Fibroblast of pulmonary artery (primary cell): ENCODE results near the gene ZFAND3.

Source experiments
- DNase-seq: peaks from one replicate; pipeline ENCODE4 v3.0.0-alpha.2; 2010; ENCODE audit warnings: low read depth
- H3K4me3 ChIP-seq: replicated peaks from 2 replicates; pipeline ENCODE4 v1.5.1; 2011; ENCODE audit warnings: low read depth, mild to moderate bottlenecking, control low read depth, low read length, moderate library complexity
- CTCF ChIP-seq: IDR thresholded peaks from 2 replicates; pipeline ENCODE4 v1.5.1; 2011; ENCODE audit warnings: mild to moderate bottlenecking, control low read depth, low read length, inconsistent platforms; ENCODE audit errors: missing control alignments

ZFAND3 gene

GRCh38 chr6:37826993-37827392 lies 7.5 kb downstream of the ZFAND3 start:
- no peak for TF ChIP-seq CTCF
- DNase-seq: no peak
- no peak overlapping the region for H3K4me3 ChIP-seq

- no peak overlapping the region for H3K4me3 ChIP-seq
- no peak for TF ChIP-seq CTCF
- DNase-seq: no peak
These were observed 8.2 kb downstream of the ZFAND3 start for GRCh38 chr6:37827603-37828265.

GRCh38 chr6:37830225-37830624 lies 10.7 kb downstream of the ZFAND3 start:
- no peak for DNase-seq
- no peak for TF ChIP-seq CTCF

GRCh38 chr6:37831457-37831856 lies 11.9 kb downstream of the ZFAND3 start:
- TF ChIP-seq CTCF: no peak
- no peak overlapping the region for H3K4me3 ChIP-seq
- no peak for DNase-seq

More at GRCh38 chr6:37830225-37830624, 10.7 kb downstream of the ZFAND3 start:
- no peak overlapping the region for H3K4me3 ChIP-seq

GRCh38 chr6:37835923-37836322 lies 16.4 kb downstream of the ZFAND3 start:
- no peak for TF ChIP-seq CTCF
- no peak for DNase-seq
- H3K4me3 ChIP-seq: no peak overlapping the region

- no peak for TF ChIP-seq CTCF
- DNase-seq: peak; percentile 58
- no peak overlapping the region for H3K4me3 ChIP-seq
These were observed 18.8 kb downstream of the ZFAND3 start for GRCh38 chr6:37838219-37838921.
